HepG2 (cell line): ENCODE results near the gene NDRG3. TPM values are rescaled to one million over a fixed set of nuclear protein-coding genes. Genes with fewer than 3 reads are reported as not detected.

ENCODE experiments used
- DPF2 ChIP-seq: sonication (generic); formaldehyde crosslinking; IDR thresholded peaks from 2 replicates; pipeline ENCODE4 v1.4.0; 2020; ENCODE audit warnings: mild to moderate bottlenecking, low read depth, missing genetic modification reagents, borderline replicate concordance
- EP300 ChIP-seq, 3 experiments: sonication (generic) in 1 of 3; formaldehyde crosslinking in 1 of 3; IDR thresholded peaks; 2 replicates each; pipeline versions ENCODE4 v1.5.1 to v1.6.1; 2011 to 2020; ENCODE audit warnings: low read depth in 2 of 3, low read length in 2 of 3, borderline replicate concordance in 1 of 3, improper control_type of control experiment in 1 of 3, mild to moderate bottlenecking in 1 of 3, missing genetic modification reagents in 1 of 3, moderate library complexity in 1 of 3
- GABPB1 ChIP-seq: IDR thresholded peaks from 2 replicates; pipeline ENCODE4 v1.6.1; 2016; ENCODE audit warnings: mild to moderate bottlenecking, missing genetic modification reagents, moderate library complexity, missing compliant biosample characterization
- IKZF4 ChIP-seq: sonication (generic); formaldehyde crosslinking; IDR thresholded peaks from 2 replicates; pipeline ENCODE4 v1.5.1; 2020; ENCODE audit warnings: borderline replicate concordance, mild to moderate bottlenecking, low read depth, missing genetic modification reagents; ENCODE audit errors: not compliant biosample characterization
- MTF2 ChIP-seq: sonication (generic); formaldehyde crosslinking; IDR thresholded peaks from 2 replicates; pipeline ENCODE4 v1.5.0; 2020; ENCODE audit warnings: missing genetic modification reagents, borderline replicate concordance
- NFIC ChIP-seq: IDR thresholded peaks from 2 replicates; pipeline ENCODE4 v1.6.1; 2012; ENCODE audit warnings: mild to moderate bottlenecking, low read length, inconsistent platforms
- SNAPC2 ChIP-seq: sonication (generic); formaldehyde crosslinking; IDR thresholded peaks from 2 replicates; pipeline ENCODE4 v1.8.1; 2022; ENCODE audit warnings: mild to moderate bottlenecking, missing genetic modification reagents
- STAT5B ChIP-seq: sonication (generic); formaldehyde crosslinking; IDR thresholded peaks from 2 replicates; pipeline ENCODE4 v1.4.0; 2020; ENCODE audit warnings: missing genetic modification reagents
- TARDBP ChIP-seq: sonication (generic); formaldehyde crosslinking; IDR thresholded peaks from 2 replicates; pipeline ENCODE4 v1.8.0; 2022; ENCODE audit warnings: mild to moderate bottlenecking, missing genetic modification reagents
- ZNF260 ChIP-seq: sonication (generic); formaldehyde crosslinking; IDR thresholded peaks from 2 replicates; pipeline ENCODE4 v1.4.0; 2020; ENCODE audit warnings: missing genetic modification reagents, low read depth, mild to moderate bottlenecking, borderline replicate concordance
- ZNF431 ChIP-seq: sonication (generic); formaldehyde crosslinking; IDR thresholded peaks from 2 replicates; pipeline ENCODE4 v1.9.0; 2022; ENCODE audit warnings: missing genetic modification reagents, low read depth, mild to moderate bottlenecking, borderline replicate concordance
- ZNF484 ChIP-seq: sonication (generic); formaldehyde crosslinking; IDR thresholded peaks from 2 replicates; pipeline ENCODE4 v1.5.1; 2020; ENCODE audit warnings: mild to moderate bottlenecking, low read depth, missing genetic modification reagents, borderline replicate concordance
- ZNF703 ChIP-seq: sonication (generic); formaldehyde crosslinking; IDR thresholded peaks from 2 replicates; pipeline ENCODE4 v1.5.1; 2020; ENCODE audit warnings: missing genetic modification reagents, mild to moderate bottlenecking, moderate library complexity, borderline replicate concordance
- ZNF780A ChIP-seq: sonication (generic); formaldehyde crosslinking; IDR thresholded peaks from 2 replicates; pipeline ENCODE4 v1.8.0; 2022; ENCODE audit warnings: mild to moderate bottlenecking, missing genetic modification reagents, moderate library complexity
- polyA plus RNA-seq, 8 experiments: library from polyadenylated mRNA; depleted of rRNA in 3 of 8; stranded (reverse) in 7 of 8; unstranded in 1 of 8; fragments of >200 nt; fragmentation: Illumina TruSeq in 4 of 8; extraction: Trizol in 4 of 8; gene quantifications; 2 replicates each; pipeline versions ENCODE4 v1.2.1 to v1.2.3, GENCODE V29; 2011 to 2016; ENCODE audit warnings: low read depth in 4 of 8, missing spikeins in 1 of 8, mixed read lengths in 1 of 8; ENCODE audit not compliant: insufficient read depth in 1 of 8
- total RNA-seq, 5 experiments: library from RNA; depleted of rRNA; stranded (reverse); fragments of >200 nt; fragmentation: Illumina TruSeq; extraction: Trizol; gene quantifications; 2 replicates each; pipeline ENCODE4 v1.2.3, GENCODE V29; 2016; ENCODE audit warnings: low read depth in 1 of 5
- TF ChIP-seq, protein P1 (sequence below): sonication (generic); formaldehyde crosslinking; IDR thresholded peaks from 2 replicates; pipeline ENCODE4 v1.9.0; 2022; ENCODE audit warnings: missing genetic modification reagents, mild to moderate bottlenecking, borderline replicate concordance
- TF ChIP-seq, protein P2 (sequence below): sonication (generic); formaldehyde crosslinking; IDR thresholded peaks from 2 replicates; pipeline ENCODE4 v1.8.0; 2022; ENCODE audit warnings: mild to moderate bottlenecking, missing genetic modification reagents
- TF ChIP-seq, protein P3 (sequence below), 2 experiments: sonication (generic) in 1 of 2; formaldehyde crosslinking in 1 of 2; IDR thresholded peaks; 2 replicates each; pipeline versions ENCODE4 v1.5.1 to v1.6.1; 2011 to 2020; ENCODE audit warnings: borderline replicate concordance in 1 of 2, low read depth in 1 of 2, low read length in 1 of 2, mild to moderate bottlenecking in 1 of 2, missing genetic modification reagents in 1 of 2, moderate library complexity in 1 of 2

Gene NDRG3
- total and polyA plus RNA-seq, 2 of the 13 experiments (the other 11 are each of a cell fraction or from before 2014, with no cell fraction given) = 36.0 to 40.5 TPM

DNA sequence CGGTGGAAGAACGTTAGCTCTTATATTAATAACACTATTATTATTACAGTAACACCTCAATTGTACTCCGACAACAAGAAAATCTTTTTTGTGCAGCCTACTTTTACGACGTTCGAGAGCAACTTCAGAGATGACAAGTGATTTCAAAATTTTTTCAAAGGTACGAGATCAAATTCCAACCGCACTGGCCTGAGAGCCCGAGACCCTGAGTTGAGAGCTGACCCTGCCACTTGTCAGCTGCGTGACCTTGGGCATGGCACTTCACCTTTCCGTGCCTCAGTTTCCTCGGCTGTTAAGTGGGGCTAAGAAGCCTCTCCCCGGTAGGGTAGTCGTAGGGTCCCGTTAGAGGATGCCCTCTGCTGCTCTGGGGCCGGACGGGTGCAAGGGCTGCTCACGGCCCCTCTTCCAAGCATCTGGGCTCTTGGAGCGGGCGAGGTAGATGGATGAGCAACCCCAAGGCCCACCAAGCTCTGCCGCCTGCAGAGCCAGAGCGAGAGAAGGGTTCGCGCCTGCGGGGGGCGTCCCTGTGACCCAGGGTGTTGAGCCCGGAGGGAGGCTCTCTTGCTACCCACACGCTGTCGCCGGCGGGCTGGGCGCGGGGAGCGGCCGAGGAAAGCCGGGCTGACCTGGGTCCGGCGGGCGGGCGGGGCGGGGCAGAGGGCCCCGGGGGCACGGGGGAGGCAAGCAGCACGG is 510 bp downstream of the NDRG3 start (continued):
- TF ChIP-seq, protein P1, sequence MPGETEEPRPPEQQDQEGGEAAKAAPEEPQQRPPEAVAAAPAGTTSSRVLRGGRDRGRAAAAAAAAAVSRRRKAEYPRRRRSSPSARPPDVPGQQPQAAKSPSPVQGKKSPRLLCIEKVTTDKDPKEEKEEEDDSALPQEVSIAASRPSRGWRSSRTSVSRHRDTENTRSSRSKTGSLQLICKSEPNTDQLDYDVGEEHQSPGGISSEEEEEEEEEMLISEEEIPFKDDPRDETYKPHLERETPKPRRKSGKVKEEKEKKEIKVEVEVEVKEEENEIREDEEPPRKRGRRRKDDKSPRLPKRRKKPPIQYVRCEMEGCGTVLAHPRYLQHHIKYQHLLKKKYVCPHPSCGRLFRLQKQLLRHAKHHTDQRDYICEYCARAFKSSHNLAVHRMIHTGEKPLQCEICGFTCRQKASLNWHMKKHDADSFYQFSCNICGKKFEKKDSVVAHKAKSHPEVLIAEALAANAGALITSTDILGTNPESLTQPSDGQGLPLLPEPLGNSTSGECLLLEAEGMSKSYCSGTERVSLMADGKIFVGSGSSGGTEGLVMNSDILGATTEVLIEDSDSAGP (CRISPR knock-in tag) = no peak; the same call in 1 of the 2 replicates
- TF ChIP-seq ZNF484 (CRISPR knock-in tag) (no peak), EP300 (IDR thresholded peaks at IDR 0.05; ENCODE audit: low read depth in 2 of 2, low read length in 2 of 2) (no peak), EP300 (CRISPR knock-in tag; IDR thresholded peaks at IDR 0.05; ENCODE audit: borderline replicate concordance) (no peak), ZNF780A (CRISPR knock-in tag) (no peak), NFIC (no peak), GABPB1 (no peak), STAT5B (CRISPR knock-in tag) (no peak), SNAPC2 (CRISPR knock-in tag) (no peak; the same call in none of the 2 replicates), TARDBP (peak; percentile 51), DPF2 (CRISPR knock-in tag) (no peak), IKZF4 (CRISPR knock-in tag) (no peak), MTF2 (CRISPR knock-in tag) (no peak), ZNF431 (CRISPR knock-in tag) (no peak), ZNF260 (CRISPR knock-in tag) (no peak), ZNF703 (CRISPR knock-in tag) (no peak; the same call in 1 of the 2 replicates)
- TF ChIP-seq, protein P2, sequence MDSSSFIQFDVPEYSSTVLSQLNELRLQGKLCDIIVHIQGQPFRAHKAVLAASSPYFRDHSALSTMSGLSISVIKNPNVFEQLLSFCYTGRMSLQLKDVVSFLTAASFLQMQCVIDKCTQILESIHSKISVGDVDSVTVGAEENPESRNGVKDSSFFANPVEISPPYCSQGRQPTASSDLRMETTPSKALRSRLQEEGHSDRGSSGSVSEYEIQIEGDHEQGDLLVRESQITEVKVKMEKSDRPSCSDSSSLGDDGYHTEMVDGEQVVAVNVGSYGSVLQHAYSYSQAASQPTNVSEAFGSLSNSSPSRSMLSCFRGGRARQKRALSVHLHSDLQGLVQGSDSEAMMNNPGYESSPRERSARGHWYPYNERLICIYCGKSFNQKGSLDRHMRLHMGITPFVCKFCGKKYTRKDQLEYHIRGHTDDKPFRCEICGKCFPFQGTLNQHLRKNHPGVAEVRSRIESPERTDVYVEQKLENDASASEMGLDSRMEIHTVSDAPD (CRISPR knock-in tag) = no peak
- TF ChIP-seq, protein P3, sequence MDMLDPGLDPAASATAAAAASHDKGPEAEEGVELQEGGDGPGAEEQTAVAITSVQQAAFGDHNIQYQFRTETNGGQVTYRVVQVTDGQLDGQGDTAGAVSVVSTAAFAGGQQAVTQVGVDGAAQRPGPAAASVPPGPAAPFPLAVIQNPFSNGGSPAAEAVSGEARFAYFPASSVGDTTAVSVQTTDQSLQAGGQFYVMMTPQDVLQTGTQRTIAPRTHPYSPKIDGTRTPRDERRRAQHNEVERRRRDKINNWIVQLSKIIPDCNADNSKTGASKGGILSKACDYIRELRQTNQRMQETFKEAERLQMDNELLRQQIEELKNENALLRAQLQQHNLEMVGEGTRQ (IDR thresholded peaks at IDR 0.05; ENCODE audit: low read depth, low read length) = no peak
- TF ChIP-seq, protein P3 (CRISPR knock-in tag; IDR thresholded peaks at IDR 0.05; ENCODE audit: borderline replicate concordance) = no peak
